DMS 273 treated with DMSO at 0.1 percent for 48 hours (cell line): ENCODE results near the gene SORCS2.
"Not testable (repeated sequence)": the region's sequence is repeated elsewhere in the genome, so short reads cannot be mapped to it uniquely, and the experiment has no call there.

Experiments
- DNase-seq: peaks from one replicate; lab custom pipeline; 2025; lab: John Stamatoyannopoulos, UW

SORCS2 gene

GRCh38 chr4:7451800-7452199 lies 259.5 kb downstream of the SORCS2 start:
- no peak for DNase-seq

- DNase-seq = not testable (repeated sequence)
Measured at GRCh38 chr4:7452802-7453201, 260.5 kb downstream of the SORCS2 start.

- DNase-seq = no peak
Measured at GRCh38 chr4:7457201-7458065, 265.1 kb downstream of the SORCS2 start.

- DNase-seq = no peak
Measured at GRCh38 chr4:7458066-7458425, 265.7 kb downstream of the SORCS2 start.

- no peak for DNase-seq
Measured at GRCh38 chr4:7458477-7458876, 266.1 kb downstream of the SORCS2 start.

GRCh38 chr4:7459471-7459870 lies 267.1 kb downstream of the SORCS2 start:
- DNase-seq = no peak

GRCh38 chr4:7460566-7460965 lies 268.2 kb downstream of the SORCS2 start:
- DNase-seq = no peak

- no peak for DNase-seq
Measured at GRCh38 chr4:7461230-7461629, 268.9 kb downstream of the SORCS2 start.

- no peak for DNase-seq
Measured at GRCh38 chr4:7462509-7462971, 270.2 kb downstream of the SORCS2 start.

- DNase-seq = no peak
Measured at GRCh38 chr4:7463566-7464258, 271.4 kb downstream of the SORCS2 start.

- no peak for DNase-seq
Measured at GRCh38 chr4:7464259-7464655, 271.9 kb downstream of the SORCS2 start.

GRCh38 chr4:7465017-7465416 lies 272.7 kb downstream of the SORCS2 start:
- no peak for DNase-seq

GRCh38 chr4:7466215-7466614 lies 273.9 kb downstream of the SORCS2 start:
- no peak for DNase-seq

GRCh38 chr4:7466904-7467303 lies 274.6 kb downstream of the SORCS2 start:
- DNase-seq = no peak

- DNase-seq = no peak
Measured at GRCh38 chr4:7467471-7467870, 275.1 kb downstream of the SORCS2 start.

- DNase-seq = no peak
Measured at GRCh38 chr4:7469023-7469422, 276.7 kb downstream of the SORCS2 start.

GRCh38 chr4:7470111-7470510 lies 277.8 kb downstream of the SORCS2 start:
- no peak for DNase-seq

GRCh38 chr4:7470522-7471128 lies 278.3 kb downstream of the SORCS2 start:
- no peak for DNase-seq

- DNase-seq = no peak
Measured at GRCh38 chr4:7472442-7473013, 280.2 kb downstream of the SORCS2 start.

GRCh38 chr4:7473081-7473480 lies 280.7 kb downstream of the SORCS2 start:
- no peak for DNase-seq

GRCh38 chr4:7474320-7474719 lies 282.0 kb downstream of the SORCS2 start:
- no peak for DNase-seq

- no peak for DNase-seq
Measured at GRCh38 chr4:7475207-7475606, 282.9 kb downstream of the SORCS2 start.

- no peak for DNase-seq
Measured at GRCh38 chr4:7476820-7477219, 284.5 kb downstream of the SORCS2 start.
